ENCODE measurements around the gene USO1. TPM values are rescaled to one million over a fixed set of nuclear protein-coding genes. Genes with fewer than 3 reads are reported as not detected.

Gene USO1
- total RNA-seq, 1 donor from 2014 or later, result 55.4 TPM

GRCh38 chr4:75858721-75859120 is 134.3 kb downstream of the USO1 start:
- TF ChIP-seq, protein P1, sequence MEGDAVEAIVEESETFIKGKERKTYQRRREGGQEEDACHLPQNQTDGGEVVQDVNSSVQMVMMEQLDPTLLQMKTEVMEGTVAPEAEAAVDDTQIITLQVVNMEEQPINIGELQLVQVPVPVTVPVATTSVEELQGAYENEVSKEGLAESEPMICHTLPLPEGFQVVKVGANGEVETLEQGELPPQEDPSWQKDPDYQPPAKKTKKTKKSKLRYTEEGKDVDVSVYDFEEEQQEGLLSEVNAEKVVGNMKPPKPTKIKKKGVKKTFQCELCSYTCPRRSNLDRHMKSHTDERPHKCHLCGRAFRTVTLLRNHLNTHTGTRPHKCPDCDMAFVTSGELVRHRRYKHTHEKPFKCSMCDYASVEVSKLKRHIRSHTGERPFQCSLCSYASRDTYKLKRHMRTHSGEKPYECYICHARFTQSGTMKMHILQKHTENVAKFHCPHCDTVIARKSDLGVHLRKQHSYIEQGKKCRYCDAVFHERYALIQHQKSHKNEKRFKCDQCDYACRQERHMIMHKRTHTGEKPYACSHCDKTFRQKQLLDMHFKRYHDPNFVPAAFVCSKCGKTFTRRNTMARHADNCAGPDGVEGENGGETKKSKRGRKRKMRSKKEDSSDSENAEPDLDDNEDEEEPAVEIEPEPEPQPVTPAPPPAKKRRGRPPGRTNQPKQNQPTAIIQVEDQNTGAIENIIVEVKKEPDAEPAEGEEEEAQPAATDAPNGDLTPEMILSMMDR (conservative IDR thresholded peaks at IDR 0.05), result no peak
- Mint-ChIP-seq H3K27ac (no peak overlapping the region), H3K4me3 (no peak overlapping the region), H3K36me3 (no peaks in the 10 kb centered on the region), H3K27me3 (peaks cover 5% of the 10 kb centered on the region), H3K9me3 (no peaks in the 10 kb centered on the region), H3K4me1 (ENCODE audit: unreplicated experiment) (no peaks in the 10 kb centered on the region)
- DNase-seq (ENCODE audit: extremely low spot score, unreplicated experiment), result no peak

DNA sequence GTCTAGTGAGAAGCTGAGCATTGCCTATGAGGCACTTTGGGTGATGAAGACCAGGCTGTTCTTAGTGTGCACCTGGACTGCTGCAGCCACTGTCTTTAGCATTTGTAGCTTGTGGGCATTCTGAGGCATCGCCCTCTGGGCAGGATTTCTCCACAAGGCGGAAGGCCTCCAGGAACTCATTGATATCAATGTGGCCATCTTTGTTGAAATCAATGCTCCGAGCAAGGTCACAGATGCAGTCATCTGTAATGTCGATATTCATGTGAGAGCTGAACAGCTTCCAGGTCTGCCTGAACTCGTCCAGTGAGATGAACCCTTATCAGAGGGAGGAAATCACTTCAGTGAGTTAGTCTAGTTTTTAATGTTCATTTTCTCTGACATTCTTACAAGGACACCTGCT is 136.2 kb downstream of the USO1 start:
- Mint-ChIP-seq H3K9me3 (no peaks in the 10 kb centered on the region), H3K4me3 (no peak overlapping the region), H3K4me1 (ENCODE audit: unreplicated experiment) (no peaks in the 10 kb centered on the region), H3K27ac (no peak overlapping the region), H3K27me3 (no peaks in the 10 kb centered on the region), H3K36me3 (no peaks in the 10 kb centered on the region)
- DNase-seq (ENCODE audit: extremely low spot score, unreplicated experiment), result no peak
- TF ChIP-seq, protein P1 (conservative IDR thresholded peaks at IDR 0.05), result no peak

Other genes starting within 250 kb of the USO1 start
- 31.5 and 35.4 TPM in 2 replicates for gene RCHY1, start 210.2 kb upstream of the USO1 start, total RNA-seq (ENCODE audit: low replicate concordance)
- gene THAP6, start 210.1 kb upstream of the USO1 start, total RNA-seq (ENCODE audit: low replicate concordance), result 15.1 and 19.1 TPM in 2 replicates
- not detected in 2 replicates for gene ODAPH, start 168.5 kb upstream of the USO1 start, total RNA-seq (ENCODE audit: low replicate concordance)
- gene CDKL2, start 94.0 kb upstream of the USO1 start, total RNA-seq (ENCODE audit: low replicate concordance), result 0.71 and 2.6 TPM in 2 replicates
- 129 and 133 TPM in 2 replicates for gene G3BP2, start 51.2 kb upstream of the USO1 start, total RNA-seq (ENCODE audit: low replicate concordance)
- not detected in 2 replicates for gene PPEF2, start 177.9 kb downstream of the USO1 start, total RNA-seq (ENCODE audit: low replicate concordance)
- gene NAAA, start 216.4 kb downstream of the USO1 start, total RNA-seq (ENCODE audit: low replicate concordance), result 10.7 and 20.2 TPM in 2 replicates

Measured in type B pancreatic cell (in vitro differentiated cells).